Caco-2 (cell line): ENCODE data around the gene PIMREG. TPM values are rescaled to one million over a fixed set of nuclear protein-coding genes. Genes with fewer than 3 reads are reported as not detected.

ENCODE experiments used
- BruUV-seq: library from RNA; stranded (reverse); fragments of 400-500 nt; replicated peaks from 2 replicates; lab custom pipeline; 2021; lab: Mats Ljungman, UMichigan
- CTCF ChIA-PET: fragments of 300-600 bp; sonication (Branson Sonifier 250); formaldehyde crosslinking; loops from one replicate; lab custom pipeline; 2022; ENCODE audit warnings: antibody characterized with exemption; lab: Charles Lee
- POLR2A ChIA-PET: fragments of 300-600 bp; sonication (Branson Sonifier 250); formaldehyde crosslinking; loops from one replicate; lab custom pipeline; 2022; ENCODE audit warnings: antibody characterized with exemption; lab: Charles Lee
- DNase-seq, 2 experiments: peaks; one replicate each; pipeline versions ENCODE4 v3.0.0 to v3.0.0-alpha.2; 2020 to 2022
- H3K27me3 ChIP-seq: replicated peaks from 2 replicates; pipeline ENCODE4 v1.6.0; 2011; ENCODE audit warnings: low read length; ENCODE audit not compliant: control insufficient read depth, insufficient read depth
- H3K36me3 ChIP-seq: 2 replicates; pipeline ENCODE4 v1.5.1; 2011; ENCODE audit warnings: low read length; ENCODE audit not compliant: control insufficient read depth, insufficient read depth
- H3K4me1 ChIP-seq: fragments of 250-450 bp; sonication (Bioruptor Pico); 2 replicates; pipeline ENCODE4 v1.5.1; 2020; ENCODE audit warnings: mild to moderate bottlenecking
- H3K4me3 ChIP-seq: 2 replicates; pipeline ENCODE4 v1.5.1; 2011; ENCODE audit warnings: low read depth, mild to moderate bottlenecking, control low read depth, low read length
- H3K9me3 ChIP-seq: fragments of 250-450 bp; sonication (Bioruptor Pico); 2 replicates; pipeline ENCODE4 v1.5.1; 2020; ENCODE audit warnings: mild to moderate bottlenecking, moderate library complexity
- H3K27ac Mint-ChIP-seq: one replicate; pipeline ENCODE4 v1.8.0; 2022; ENCODE audit warnings: mixed read lengths; ENCODE audit not compliant: unreplicated experiment
- H3K27me3 Mint-ChIP-seq: one replicate; pipeline ENCODE4 v1.8.0; 2022; ENCODE audit warnings: mixed read lengths; ENCODE audit not compliant: insufficient read depth, unreplicated experiment
- H3K36me3 Mint-ChIP-seq: one replicate; pipeline ENCODE4 v1.8.0; 2022; ENCODE audit warnings: mild to moderate bottlenecking, mixed read lengths; ENCODE audit not compliant: insufficient read depth, unreplicated experiment
- H3K4me1 Mint-ChIP-seq: one replicate; pipeline ENCODE4 v1.8.0; 2022; ENCODE audit warnings: low read depth, mixed read lengths; ENCODE audit not compliant: unreplicated experiment
- H3K4me3 Mint-ChIP-seq: one replicate; pipeline ENCODE4 v1.8.0; 2022; ENCODE audit warnings: mild to moderate bottlenecking, moderate library complexity, mixed read lengths; ENCODE audit not compliant: unreplicated experiment
- H3K9me3 Mint-ChIP-seq: one replicate; pipeline ENCODE4 v1.8.0; 2022; ENCODE audit warnings: mixed read lengths; ENCODE audit not compliant: unreplicated experiment
- intact Hi-C: fragments of 100-400 bp; cut with micrococcal nuclease; formaldehyde crosslinking; loops from one replicate; pipeline ENCODE4 v1.10.0; 2022; ENCODE audit not compliant: unreplicated experiment
- total RNA-seq: library from RNA; stranded (reverse); gene quantifications from 2 replicates; pipeline ENCODE4 v1.2.3, GENCODE V29; 2022
- TF ChIP-seq, protein P1 (sequence below), 2 experiments: fragments of 200-600 bp in 1 of 2; IDR thresholded peaks; 1 replicate in 1 of 2; 2 replicates in 1 of 2; pipeline versions ENCODE4 v1.5.1 to v1.8.0; 2011 to 2022; ENCODE audit warnings: antibody characterized with exemption in 1 of 2, control low read depth in 1 of 2, inconsistent platforms in 1 of 2, low read depth in 1 of 2, low read length in 1 of 2, mild to moderate bottlenecking in 1 of 2, moderate library complexity in 1 of 2; ENCODE audit not compliant: insufficient read depth in 1 of 2, severe bottlenecking in 1 of 2, unreplicated experiment in 1 of 2

The PIMREG gene
- total RNA-seq, 1 experiment from 2014 or later: 15.8 TPM

- Histone ChIP-seq H3K4me3 (no peak overlapping the region), H3K27me3 (no peaks in the 10 kb centered on the region), H3K4me1 (no peaks in the 10 kb centered on the region), H3K9me3 (no peaks in the 10 kb centered on the region), H3K36me3 (no peaks in the 10 kb centered on the region)
- Mint-ChIP-seq H3K9me3 (no peaks in the 10 kb centered on the region), H3K36me3 (peaks cover 6% of the 10 kb centered on the region), H3K27me3 (no peaks in the 10 kb centered on the region), H3K27ac (no peak overlapping the region), H3K4me3 (no peak overlapping the region), H3K4me1 (no peaks in the 10 kb centered on the region)
- intact Hi-C loops: no loop called here
- BruUV-seq: no TSS peak
- no peak for DNase-seq
- POLR2A ChIA-PET: no interaction called here
- TF ChIP-seq, protein P1, sequence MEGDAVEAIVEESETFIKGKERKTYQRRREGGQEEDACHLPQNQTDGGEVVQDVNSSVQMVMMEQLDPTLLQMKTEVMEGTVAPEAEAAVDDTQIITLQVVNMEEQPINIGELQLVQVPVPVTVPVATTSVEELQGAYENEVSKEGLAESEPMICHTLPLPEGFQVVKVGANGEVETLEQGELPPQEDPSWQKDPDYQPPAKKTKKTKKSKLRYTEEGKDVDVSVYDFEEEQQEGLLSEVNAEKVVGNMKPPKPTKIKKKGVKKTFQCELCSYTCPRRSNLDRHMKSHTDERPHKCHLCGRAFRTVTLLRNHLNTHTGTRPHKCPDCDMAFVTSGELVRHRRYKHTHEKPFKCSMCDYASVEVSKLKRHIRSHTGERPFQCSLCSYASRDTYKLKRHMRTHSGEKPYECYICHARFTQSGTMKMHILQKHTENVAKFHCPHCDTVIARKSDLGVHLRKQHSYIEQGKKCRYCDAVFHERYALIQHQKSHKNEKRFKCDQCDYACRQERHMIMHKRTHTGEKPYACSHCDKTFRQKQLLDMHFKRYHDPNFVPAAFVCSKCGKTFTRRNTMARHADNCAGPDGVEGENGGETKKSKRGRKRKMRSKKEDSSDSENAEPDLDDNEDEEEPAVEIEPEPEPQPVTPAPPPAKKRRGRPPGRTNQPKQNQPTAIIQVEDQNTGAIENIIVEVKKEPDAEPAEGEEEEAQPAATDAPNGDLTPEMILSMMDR (IDR thresholded peaks at IDR 0.05; ENCODE audit: insufficient read depth in 1 of 2, low read depth in 1 of 2, low read length in 1 of 2, severe bottlenecking in 1 of 2, unreplicated experiment in 1 of 2): no peak
- CTCF ChIA-PET: no interaction called here
Measured at GRCh38 chr17:6446516-6447100, 2.4 kb downstream of the PIMREG start.

GRCh38 chr17:6448473-6448872, 4.2 kb downstream of the PIMREG start:
- no peaks in the 10 kb centered on the region for H3K9me3 ChIP-seq
- H3K27ac Mint-ChIP-seq: no peak overlapping the region
- H3K27me3 Mint-ChIP-seq: no peaks in the 10 kb centered on the region
- no TSS peak for BruUV-seq
- no peak overlapping the region for H3K4me3 ChIP-seq
- H3K36me3 Mint-ChIP-seq: peaks cover 6% of the 10 kb centered on the region
- H3K4me1 Mint-ChIP-seq: no peaks in the 10 kb centered on the region
- POLR2A ChIA-PET: interaction anchor here (0.6 kb wide), 1 partner anchor 1868 kb away, joined by 7 read pairs; no protein-coding TSS in a partner anchor
- H3K9me3 Mint-ChIP-seq: no peaks in the 10 kb centered on the region
- CTCF ChIA-PET: no interaction called here
- no peak for DNase-seq
- H3K4me3 Mint-ChIP-seq: no peak overlapping the region
- no peaks in the 10 kb centered on the region for H3K27me3 ChIP-seq
- no peaks in the 10 kb centered on the region for H3K4me1 ChIP-seq
- no peaks in the 10 kb centered on the region for H3K36me3 ChIP-seq
- intact Hi-C loops: no loop called here
- TF ChIP-seq, protein P1 (IDR thresholded peaks at IDR 0.05; ENCODE audit: insufficient read depth in 1 of 2, low read depth in 1 of 2, low read length in 1 of 2, severe bottlenecking in 1 of 2, unreplicated experiment in 1 of 2): no peak

DNA sequence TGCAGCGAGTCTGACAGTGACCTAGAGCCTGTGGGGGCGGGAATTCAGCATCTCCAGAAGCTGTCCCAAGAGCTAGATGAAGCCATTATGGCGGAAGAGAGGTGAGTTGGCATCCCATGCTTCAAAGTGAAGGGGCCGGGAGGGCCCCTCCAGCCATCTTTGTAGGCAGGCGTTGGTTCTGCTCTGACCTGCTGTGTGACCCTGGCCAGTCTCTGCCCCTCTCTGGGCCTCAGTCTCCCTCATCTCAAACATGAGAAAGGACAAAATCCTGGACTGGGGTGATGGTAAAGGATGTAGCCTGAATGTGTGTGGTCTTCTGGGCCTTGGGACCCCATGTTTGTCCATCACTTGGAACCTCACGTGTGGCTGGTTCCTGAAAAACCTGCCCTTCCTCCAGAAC, 5.1 kb downstream of the PIMREG start:
- no peaks in the 10 kb centered on the region for H3K9me3 Mint-ChIP-seq
- H3K27ac Mint-ChIP-seq: no peak overlapping the region
- peaks cover 3% of the 10 kb centered on the region for H3K36me3 Mint-ChIP-seq
- DNase-seq: no peak
- intact Hi-C loops: no loop called here
- Histone ChIP-seq H3K4me1 (no peaks in the 10 kb centered on the region), H3K36me3 (no peaks in the 10 kb centered on the region), H3K9me3 (no peaks in the 10 kb centered on the region), H3K4me3 (no peak overlapping the region), H3K27me3 (no peaks in the 10 kb centered on the region)
- POLR2A ChIA-PET: no interaction called here
- no peaks in the 10 kb centered on the region for H3K4me1 Mint-ChIP-seq
- no peak overlapping the region for H3K4me3 Mint-ChIP-seq
- BruUV-seq: no TSS peak
- CTCF ChIA-PET: no interaction called here
- no peaks in the 10 kb centered on the region for H3K27me3 Mint-ChIP-seq
- TF ChIP-seq, protein P1 (IDR thresholded peaks at IDR 0.05; ENCODE audit: insufficient read depth in 1 of 2, low read depth in 1 of 2, low read length in 1 of 2, severe bottlenecking in 1 of 2, unreplicated experiment in 1 of 2): no peak
